HG03565 (cell line): ENCODE data around the gene SEMA6C.

Experiments used
- ATAC-seq: cut with Tn5 transposase; IDR thresholded peaks from one replicate; pipeline ENCODE4 v1.9.1; 2021; ENCODE audit warnings: mild to moderate bottlenecking, moderate library complexity; ENCODE audit not compliant: unreplicated experiment

The SEMA6C gene

GRCh38 chr1:151164732-151165280, 18.4 kb upstream of the SEMA6C start:
- no peak for ATAC-seq

GRCh38 chr1:151159373-151159772, 12.9 kb upstream of the SEMA6C start:
- no peak for ATAC-seq

- no peak for ATAC-seq
Observed at GRCh38 chr1:151158751-151159251, 12.4 kb upstream of the SEMA6C start.

- no peak for ATAC-seq
Observed at GRCh38 chr1:151158326-151158725, 11.9 kb upstream of the SEMA6C start.

- ATAC-seq: no peak
Observed at GRCh38 chr1:151157067-151157531, 10.7 kb upstream of the SEMA6C start.

- ATAC-seq: peak; percentile 36
Observed at GRCh38 chr1:151156515-151156819, 10.0 kb upstream of the SEMA6C start, which contains the start of gene TNFAIP8L2. TNFAIP8L2 (plus strand) TSS chr1:151156649; CDS start chr1:151158698, 2,049 bp downstream.

- no peak for ATAC-seq
Observed at GRCh38 chr1:151147665-151148064, 1.2 kb upstream of the SEMA6C start.

- ATAC-seq: no peak
Observed at GRCh38 chr1:151147132-151147503, 687 bp upstream of the SEMA6C start.

- ATAC-seq: no peak
Observed at GRCh38 chr1:151146072-151146411, 389 bp downstream of the SEMA6C start.

GRCh38 chr1:151145304-151146071, 943 bp downstream of the SEMA6C start:
- ATAC-seq: no peak

- no peak for ATAC-seq
Observed at GRCh38 chr1:151144474-151145303, 1.7 kb downstream of the SEMA6C start.

GRCh38 chr1:151143986-151144385, 2.4 kb downstream of the SEMA6C start:
- ATAC-seq: no peak

GRCh38 chr1:151143057-151143435, 3.4 kb downstream of the SEMA6C start:
- ATAC-seq: no peak

GRCh38 chr1:151142411-151143056, 3.9 kb downstream of the SEMA6C start:
- no peak for ATAC-seq

- no peak for ATAC-seq
Observed at GRCh38 chr1:151137789-151138188, 8.6 kb downstream of the SEMA6C start.

GRCh38 chr1:151135433-151136385, 10.7 kb downstream of the SEMA6C start:
- ATAC-seq: no peak

- no peak for ATAC-seq
Observed at GRCh38 chr1:151134991-151135390, 11.4 kb downstream of the SEMA6C start.

GRCh38 chr1:151134396-151134795, 12.0 kb downstream of the SEMA6C start:
- no peak for ATAC-seq

- ATAC-seq: no peak
Observed at GRCh38 chr1:151133018-151133806, 13.2 kb downstream of the SEMA6C start.
